ENCODE measurements around the gene ZBTB21. TPM values are rescaled to one million over a fixed set of nuclear protein-coding genes. Genes with fewer than 3 reads are reported as not detected.

Gene ZBTB21
- total and polyA plus RNA-seq, 2 donors = 5.4 to 7.9 TPM

GRCh38 chr21:42027085-42027821 is 17.1 kb upstream of the ZBTB21 start:
- Histone ChIP-seq H3K27ac (ENCODE audit: low read depth in 1 of 2, low read length in 1 of 2) (no peak overlapping the region), H3K36me3 (ENCODE audit: control insufficient read depth in 2 of 2, insufficient read depth in 2 of 2, low read length in 1 of 2) (no peaks in the 10 kb centered on the region), H3K9me3 (ENCODE audit: control insufficient read depth in 2 of 2, insufficient read depth in 1 of 2, low read length in 1 of 2) (no peaks in the 10 kb centered on the region), H3K4me3 (ENCODE audit: low read length in 2 of 2) (no peak overlapping the region), H3K27me3 (ENCODE audit: control insufficient read depth in 2 of 2, insufficient read depth in 1 of 2, low read length in 1 of 2) (no peaks in the 10 kb centered on the region), H3K4me1 (ENCODE audit: control insufficient read depth in 2 of 2, insufficient read depth in 2 of 2, low read length in 2 of 2) (peaks cover 15 to 52% of the 10 kb centered on the region in 2 donors)
- no peak for DNase-seq (ENCODE audit: low read depth in 6 of 9, low spot score in 9 of 9)
- WGBS = 95% methylated on average over 6 of the region's 6 CpGs

DNA sequence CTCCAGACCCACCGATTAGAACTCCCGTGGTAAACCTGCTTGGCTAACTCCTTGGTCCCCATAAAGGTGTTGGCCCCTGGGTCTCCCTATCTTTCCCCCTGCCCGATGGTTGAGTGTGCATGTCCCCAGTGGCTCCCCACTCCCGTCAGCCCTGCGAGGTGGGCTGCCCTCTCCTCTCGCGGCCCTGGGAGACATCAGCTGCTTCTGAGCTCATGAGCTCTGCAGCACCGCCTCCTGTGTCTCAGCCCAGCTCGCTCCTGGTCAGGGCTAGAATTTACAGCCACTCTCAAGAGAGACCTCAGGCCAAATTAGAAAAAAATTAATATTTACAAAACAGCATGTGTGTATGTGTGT is 15.9 kb upstream of the ZBTB21 start:
- H3K27me3 ChIP-seq (ENCODE audit: control insufficient read depth in 2 of 2, insufficient read depth in 1 of 2, low read length in 1 of 2) = no peaks in the 10 kb centered on the region
- 99% methylated on average over 9 of the region's 9 CpGs for WGBS
- peaks cover 4 to 40% of the 10 kb centered on the region in 2 donors for H3K4me1 ChIP-seq (ENCODE audit: control insufficient read depth in 2 of 2, insufficient read depth in 2 of 2, low read length in 2 of 2)
- no peak overlapping the region for H3K27ac ChIP-seq (ENCODE audit: low read depth in 1 of 2, low read length in 1 of 2)
- DNase-seq (ENCODE audit: low read depth in 6 of 9, low spot score in 9 of 9) = no peak
- H3K9me3 ChIP-seq (ENCODE audit: control insufficient read depth in 2 of 2, insufficient read depth in 1 of 2, low read length in 1 of 2) = no peaks in the 10 kb centered on the region
- no peak overlapping the region for H3K4me3 ChIP-seq (ENCODE audit: low read length in 2 of 2)
- no peaks in the 10 kb centered on the region for H3K36me3 ChIP-seq (ENCODE audit: control insufficient read depth in 2 of 2, insufficient read depth in 2 of 2, low read length in 1 of 2)

- Histone ChIP-seq H3K4me3 (ENCODE audit: low read length in 2 of 2) (no peak overlapping the region), H3K27ac (ENCODE audit: low read depth in 1 of 2, low read length in 1 of 2) (no peak overlapping the region), H3K36me3 (ENCODE audit: control insufficient read depth in 2 of 2, insufficient read depth in 2 of 2, low read length in 1 of 2) (no peaks in the 10 kb centered on the region), H3K4me1 (ENCODE audit: control insufficient read depth in 2 of 2, insufficient read depth in 2 of 2, low read length in 2 of 2) (peaks cover 0 to 35% of the 10 kb centered on the region in 2 donors), H3K27me3 (ENCODE audit: control insufficient read depth in 2 of 2, insufficient read depth in 1 of 2, low read length in 1 of 2) (no peaks in the 10 kb centered on the region), H3K9me3 (ENCODE audit: control insufficient read depth in 2 of 2, insufficient read depth in 1 of 2, low read length in 1 of 2) (no peaks in the 10 kb centered on the region)
- no peak for DNase-seq (ENCODE audit: low read depth in 6 of 9, low spot score in 9 of 9)
- WGBS = 96% methylated on average over 12 of the region's 12 CpGs
Measured at GRCh38 chr21:42025376-42026081, 15.4 kb upstream of the ZBTB21 start.

DNA sequence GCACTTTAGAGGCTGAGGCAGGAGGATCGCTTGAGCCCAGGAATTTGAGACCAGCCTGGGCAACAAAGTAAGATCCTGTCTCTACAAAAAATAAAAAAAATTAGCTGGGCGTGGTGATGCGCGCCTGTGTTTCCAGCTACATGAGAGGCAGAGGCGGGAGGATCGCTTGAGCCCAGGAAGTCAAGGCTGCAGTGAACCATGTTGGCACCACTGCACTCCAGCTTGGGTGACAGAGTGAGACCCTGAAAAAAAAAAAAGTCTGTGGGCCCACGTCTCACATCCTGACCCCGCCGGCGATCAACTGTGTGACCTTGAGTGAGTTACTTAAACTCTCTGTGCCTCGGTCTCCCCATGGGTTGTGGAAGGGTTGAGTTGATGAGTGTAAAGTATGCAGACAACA is 12.7 kb upstream of the ZBTB21 start:
- H3K36me3 ChIP-seq (ENCODE audit: control insufficient read depth in 2 of 2, insufficient read depth in 2 of 2, low read length in 1 of 2) = no peaks in the 10 kb centered on the region
- H3K4me3 ChIP-seq (ENCODE audit: low read length in 2 of 2) = no peak overlapping the region
- no peak overlapping the region for H3K27ac ChIP-seq (ENCODE audit: low read depth in 1 of 2, low read length in 1 of 2)
- DNase-seq (ENCODE audit: low read depth in 6 of 9, low spot score in 9 of 9) = no peak
- peaks cover 2 to 17% of the 10 kb centered on the region in 2 donors for H3K4me1 ChIP-seq (ENCODE audit: control insufficient read depth in 2 of 2, insufficient read depth in 2 of 2, low read length in 2 of 2)
- WGBS = 98% methylated on average over 11 of the region's 11 CpGs
- no peaks in the 10 kb centered on the region for H3K9me3 ChIP-seq (ENCODE audit: control insufficient read depth in 2 of 2, insufficient read depth in 1 of 2, low read length in 1 of 2)
- H3K27me3 ChIP-seq (ENCODE audit: control insufficient read depth in 2 of 2, insufficient read depth in 1 of 2, low read length in 1 of 2) = no peaks in the 10 kb centered on the region

GRCh38 chr21:42022091-42022430 is 11.9 kb upstream of the ZBTB21 start:
- Histone ChIP-seq H3K4me3 (ENCODE audit: low read length in 2 of 2) (no peak overlapping the region), H3K9me3 (ENCODE audit: control insufficient read depth in 2 of 2, insufficient read depth in 1 of 2, low read length in 1 of 2) (no peaks in the 10 kb centered on the region), H3K27ac (ENCODE audit: low read depth in 1 of 2, low read length in 1 of 2) (no peak overlapping the region), H3K27me3 (ENCODE audit: control insufficient read depth in 2 of 2, insufficient read depth in 1 of 2, low read length in 1 of 2) (no peaks in the 10 kb centered on the region), H3K4me1 (ENCODE audit: control insufficient read depth in 2 of 2, insufficient read depth in 2 of 2, low read length in 2 of 2) (peaks cover 2 to 8% of the 10 kb centered on the region in 2 donors), H3K36me3 (ENCODE audit: control insufficient read depth in 2 of 2, insufficient read depth in 2 of 2, low read length in 1 of 2) (no peaks in the 10 kb centered on the region)
- DNase-seq (ENCODE audit: low read depth in 6 of 9, low spot score in 9 of 9) = no peak
- WGBS = 96% methylated on average over 12 of the region's 12 CpGs

DNA sequence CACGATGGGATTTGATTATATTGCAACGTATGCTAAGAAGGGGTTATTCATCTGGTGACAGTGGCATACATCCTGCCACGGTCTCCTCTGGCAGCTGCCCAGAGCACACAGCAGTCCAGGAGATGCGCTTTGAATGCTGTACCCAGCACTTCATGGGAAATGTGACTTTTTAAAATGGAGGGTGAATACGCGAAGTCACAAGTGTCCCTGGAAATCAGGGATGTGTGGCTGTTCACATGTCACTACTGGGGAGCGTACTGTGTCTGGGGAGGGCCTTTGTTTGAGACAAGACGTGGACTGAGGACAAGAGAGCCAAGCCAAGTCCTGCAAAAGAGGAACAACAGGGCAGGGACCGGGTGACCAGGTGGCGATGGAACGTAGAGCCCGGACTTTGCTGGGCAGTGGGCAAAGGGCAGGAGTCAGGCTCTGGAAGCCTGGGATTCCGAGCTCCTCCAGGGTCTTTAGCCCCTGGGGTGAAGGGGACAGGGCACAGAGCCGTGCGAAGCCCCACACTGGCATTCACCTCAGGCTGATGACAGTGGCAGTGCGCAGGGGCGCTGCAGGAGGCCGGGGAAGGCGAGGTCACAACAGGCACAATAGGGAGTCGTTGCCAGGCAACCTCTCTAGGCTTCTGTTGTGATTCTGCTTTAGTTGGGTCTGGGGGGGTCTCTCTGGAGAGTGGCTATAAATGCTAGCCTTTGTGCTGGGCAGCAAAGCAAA is 11.4 kb upstream of the ZBTB21 start:
- no peaks in the 10 kb centered on the region for H3K9me3 ChIP-seq (ENCODE audit: control insufficient read depth in 2 of 2, insufficient read depth in 1 of 2, low read length in 1 of 2)
- H3K27ac ChIP-seq (ENCODE audit: low read depth in 1 of 2, low read length in 1 of 2) = no peak overlapping the region
- H3K36me3 ChIP-seq (ENCODE audit: control insufficient read depth in 2 of 2, insufficient read depth in 2 of 2, low read length in 1 of 2) = no peaks in the 10 kb centered on the region
- peaks cover 2 to 4% of the 10 kb centered on the region in 2 donors for H3K4me1 ChIP-seq (ENCODE audit: control insufficient read depth in 2 of 2, insufficient read depth in 2 of 2, low read length in 2 of 2)
- 96% methylated on average over 20 of the region's 20 CpGs for WGBS
- no peaks in the 10 kb centered on the region for H3K27me3 ChIP-seq (ENCODE audit: control insufficient read depth in 2 of 2, insufficient read depth in 1 of 2, low read length in 1 of 2)
- H3K4me3 ChIP-seq (ENCODE audit: low read length in 2 of 2) = no peak overlapping the region
- no peak for DNase-seq (ENCODE audit: low read depth in 6 of 9, low spot score in 9 of 9)

DNA sequence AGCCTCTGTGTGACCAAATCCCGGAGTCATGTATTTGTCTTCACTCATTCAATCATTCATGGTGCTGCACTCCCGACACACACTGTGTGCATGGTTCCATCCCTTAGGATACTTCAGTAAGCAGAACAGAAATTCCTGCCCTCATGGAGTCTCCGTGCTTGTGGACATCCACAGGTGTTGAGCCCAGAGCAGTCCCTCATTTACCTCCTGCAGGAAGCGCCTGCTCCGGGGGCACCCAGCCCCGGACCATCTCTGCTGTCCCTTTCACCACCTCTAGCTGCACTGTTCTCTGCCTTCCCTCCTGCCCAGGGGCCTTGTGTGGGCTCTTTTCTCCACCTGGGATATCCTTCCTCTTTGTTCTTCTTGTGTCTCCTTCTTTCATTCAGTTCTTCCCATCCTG is 9.5 kb upstream of the ZBTB21 start:
- Histone ChIP-seq H3K27me3 (ENCODE audit: control insufficient read depth in 2 of 2, insufficient read depth in 1 of 2, low read length in 1 of 2) (no peaks in the 10 kb centered on the region), H3K4me3 (ENCODE audit: low read length in 2 of 2) (no peak overlapping the region), H3K36me3 (ENCODE audit: control insufficient read depth in 2 of 2, insufficient read depth in 2 of 2, low read length in 1 of 2) (no peaks in the 10 kb centered on the region), H3K9me3 (ENCODE audit: control insufficient read depth in 2 of 2, insufficient read depth in 1 of 2, low read length in 1 of 2) (peaks cover 0 to 3% of the 10 kb centered on the region in 2 donors), H3K4me1 (ENCODE audit: control insufficient read depth in 2 of 2, insufficient read depth in 2 of 2, low read length in 2 of 2) (peaks cover 0 to 2% of the 10 kb centered on the region in 2 donors), H3K27ac (ENCODE audit: low read depth in 1 of 2, low read length in 1 of 2) (no peak overlapping the region)
- 98% methylated on average over 6 of the region's 6 CpGs for WGBS
- no peak for DNase-seq (ENCODE audit: low read depth in 6 of 9, low spot score in 9 of 9)

DNA sequence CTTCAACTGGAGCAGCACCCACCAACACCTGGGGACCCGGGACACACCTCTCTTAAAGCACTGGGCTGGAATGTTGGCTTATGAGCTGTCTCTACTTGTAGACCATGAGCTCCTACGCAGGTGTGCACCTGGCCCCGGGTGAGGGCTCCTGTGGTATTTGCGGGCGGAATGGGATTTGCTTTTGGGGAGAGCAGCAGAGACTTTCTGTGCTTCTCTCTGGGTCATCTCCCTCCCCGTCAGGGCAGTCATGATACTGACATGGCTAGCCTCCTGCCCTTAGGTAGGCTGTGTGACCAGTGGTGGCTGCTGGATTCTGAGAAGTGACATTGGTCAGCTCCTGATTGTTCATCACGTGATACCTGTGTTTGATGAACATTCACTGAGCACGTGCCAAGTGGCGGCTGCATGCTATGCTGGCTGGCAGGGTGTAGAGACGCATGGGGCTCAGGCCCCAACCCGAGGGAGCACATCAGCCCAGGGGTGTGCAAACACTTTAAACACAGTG is 9.0 kb upstream of the ZBTB21 start:
- no peaks in the 10 kb centered on the region for H3K27me3 ChIP-seq (ENCODE audit: control insufficient read depth in 2 of 2, insufficient read depth in 1 of 2, low read length in 1 of 2)
- peaks cover 0 to 2% of the 10 kb centered on the region in 2 donors for H3K4me1 ChIP-seq (ENCODE audit: control insufficient read depth in 2 of 2, insufficient read depth in 2 of 2, low read length in 2 of 2)
- no peak overlapping the region for H3K4me3 ChIP-seq (ENCODE audit: low read length in 2 of 2)
- peaks cover 0 to 6% of the 10 kb centered on the region in 2 donors for H3K9me3 ChIP-seq (ENCODE audit: control insufficient read depth in 2 of 2, insufficient read depth in 1 of 2, low read length in 1 of 2)
- H3K36me3 ChIP-seq (ENCODE audit: control insufficient read depth in 2 of 2, insufficient read depth in 2 of 2, low read length in 1 of 2) = no peaks in the 10 kb centered on the region
- WGBS = 92% methylated on average over 11 of the region's 11 CpGs
- no peak overlapping the region for H3K27ac ChIP-seq (ENCODE audit: low read depth in 1 of 2, low read length in 1 of 2)
- DNase-seq (ENCODE audit: low read depth in 6 of 9, low spot score in 9 of 9) = no peak

- no peak for DNase-seq (ENCODE audit: low read depth in 6 of 9, low spot score in 9 of 9)
- no peak overlapping the region for H3K27ac ChIP-seq (ENCODE audit: low read depth in 1 of 2, low read length in 1 of 2)
- H3K36me3 ChIP-seq (ENCODE audit: control insufficient read depth in 2 of 2, insufficient read depth in 2 of 2, low read length in 1 of 2) = no peaks in the 10 kb centered on the region
- peaks cover 0 to 6% of the 10 kb centered on the region in 2 donors for H3K9me3 ChIP-seq (ENCODE audit: control insufficient read depth in 2 of 2, insufficient read depth in 1 of 2, low read length in 1 of 2)
- no peak overlapping the region for H3K4me3 ChIP-seq (ENCODE audit: low read length in 2 of 2)
- WGBS = 92% methylated on average over 2 of the region's 2 CpGs
- peaks cover 2 to 6% of the 10 kb centered on the region in 2 donors for H3K4me1 ChIP-seq (ENCODE audit: control insufficient read depth in 2 of 2, insufficient read depth in 2 of 2, low read length in 2 of 2)
- no peaks in the 10 kb centered on the region for H3K27me3 ChIP-seq (ENCODE audit: control insufficient read depth in 2 of 2, insufficient read depth in 1 of 2, low read length in 1 of 2)
Measured at GRCh38 chr21:42017022-42017421, 6.9 kb upstream of the ZBTB21 start.

Data from thymus (tissue), 11 donors.